HG03354 (cell line): ENCODE data around the gene RPL37.
A peak's percentile ranks its signal among the peaks of the same experiment; 100 is the strongest.
"Not testable (repeated sequence)": the region's sequence is repeated elsewhere in the genome, so short reads cannot be mapped to it uniquely, and the experiment has no call there.

Experiments
- ATAC-seq: cut with Tn5 transposase; IDR thresholded peaks from one replicate; pipeline ENCODE4 v1.9.1; 2021; ENCODE audit warnings: mild to moderate bottlenecking; ENCODE audit not compliant: unreplicated experiment, poor library complexity, severe bottlenecking

The RPL37 gene

DNA sequence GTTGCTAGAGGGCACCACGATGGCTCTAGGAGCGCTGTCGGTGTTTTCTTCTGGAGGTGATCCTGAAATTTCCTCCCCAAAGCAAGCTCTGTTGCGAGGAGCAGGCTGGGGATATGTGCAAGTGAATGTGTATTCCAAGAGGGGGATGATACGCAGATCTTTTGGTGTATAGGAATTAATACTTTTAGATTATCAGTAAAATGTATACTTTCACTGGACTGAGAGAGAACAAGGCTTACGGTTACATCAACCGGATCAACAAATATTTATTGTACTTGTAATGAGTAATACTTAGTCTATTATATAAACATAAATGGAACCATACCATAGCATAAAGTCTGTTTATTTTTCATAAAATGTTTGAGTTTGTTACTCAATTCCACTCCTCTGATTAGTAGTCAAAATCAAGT, 36.2 kb downstream of the RPL37 start:
- no peak for ATAC-seq

DNA sequence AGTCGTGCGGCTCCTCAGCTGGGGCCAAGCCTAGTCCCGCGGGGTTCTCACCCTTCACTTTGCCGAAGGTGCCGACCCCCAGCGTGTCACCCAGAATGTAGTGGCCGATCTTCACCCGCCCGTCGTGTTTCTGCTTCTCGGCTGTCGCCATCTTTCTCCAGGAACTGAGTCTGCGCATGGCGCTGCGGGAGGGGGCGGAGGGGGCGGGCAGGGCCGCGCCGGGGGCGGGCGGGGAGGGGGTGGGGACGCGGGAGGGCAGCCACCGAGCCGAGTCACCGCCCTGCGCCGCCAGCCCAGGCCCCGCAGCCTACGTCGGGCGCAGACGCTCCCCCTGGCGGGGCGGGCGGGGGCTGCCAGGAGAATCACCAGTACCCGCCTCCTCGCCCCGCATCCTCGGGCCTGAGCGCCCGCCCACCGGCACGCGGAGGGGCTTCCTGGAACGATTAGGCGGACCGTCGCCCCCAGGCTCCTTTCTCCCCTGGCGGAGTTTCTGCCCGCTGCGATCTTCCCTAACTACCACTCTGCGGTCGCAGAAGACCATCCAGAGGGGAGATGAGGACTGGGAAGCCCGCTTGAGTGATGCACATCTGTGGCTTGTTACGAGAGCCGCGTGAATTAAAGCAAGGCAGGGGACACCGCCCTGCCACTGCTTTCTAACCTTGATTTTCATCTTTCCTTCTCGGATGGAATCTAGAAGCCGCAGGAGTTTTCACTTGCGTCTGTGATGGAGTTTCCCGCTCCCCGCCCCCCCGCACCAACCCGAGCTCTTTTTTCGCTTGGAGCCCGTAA, 36.8 kb downstream of the RPL37 start, which contains the start of gene PRKAA1:
Gene PRKAA1, minus strand, starts transcription at position 363 of the 789 bp plus-strand sequence. Its CDS starts 185 bp downstream, at position 178.
- peak; percentile 95 for ATAC-seq

DNA sequence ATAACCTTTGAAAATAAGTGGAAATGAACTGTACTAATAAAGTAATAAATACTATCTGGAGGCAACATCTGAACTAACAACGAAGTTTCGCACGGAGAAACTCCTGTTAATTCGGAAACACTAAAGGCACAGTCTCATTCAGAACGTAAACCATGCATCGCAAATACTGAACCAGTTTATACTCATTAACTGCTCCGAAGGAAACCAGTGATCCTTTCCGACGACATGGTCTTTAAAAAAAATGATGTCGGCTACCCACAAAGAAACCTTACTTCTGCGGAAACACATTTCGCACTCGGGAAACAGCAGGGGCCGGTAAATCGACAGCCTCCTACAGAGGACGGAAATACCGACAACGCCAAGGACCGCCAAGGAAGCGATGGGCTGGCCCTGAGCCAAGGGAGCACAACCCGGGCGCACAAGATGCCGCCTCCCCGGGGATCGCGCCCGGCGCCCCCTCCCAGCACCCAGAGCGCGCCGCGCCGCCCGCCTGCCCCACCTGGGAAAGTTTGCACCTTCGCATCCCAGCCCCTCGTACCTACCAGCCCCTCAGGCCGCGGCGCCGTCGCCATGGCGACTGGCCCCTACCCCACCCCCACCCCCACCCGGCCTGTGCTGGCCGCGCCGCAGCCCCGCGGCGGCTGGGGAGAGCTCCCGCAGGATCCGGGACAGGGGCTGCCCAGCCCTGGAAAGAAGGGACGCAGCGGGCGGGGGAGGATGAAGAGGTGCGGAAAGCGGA, 37.6 kb downstream of the RPL37 start:
- peak; percentile 50 for ATAC-seq

DNA sequence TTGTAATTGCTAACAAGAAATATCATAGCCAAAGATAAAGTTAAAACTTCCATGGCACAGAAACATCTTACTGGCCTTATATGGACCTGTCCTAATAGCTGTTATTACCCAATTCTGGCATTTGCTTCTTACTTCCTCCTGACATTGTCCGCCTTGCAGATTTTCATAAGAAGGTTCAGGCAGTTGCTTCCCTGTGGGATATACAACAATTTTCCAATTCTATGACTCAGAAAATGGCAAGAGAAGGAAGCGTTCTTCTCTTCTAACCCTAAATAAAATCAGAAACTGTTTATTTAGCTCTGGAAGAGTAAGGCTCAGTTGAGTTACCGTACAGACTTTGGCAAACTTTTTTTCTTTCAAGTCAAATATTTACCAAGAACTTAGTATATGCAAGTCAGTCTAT, 38.5 kb downstream of the RPL37 start:
- no peak for ATAC-seq

DNA sequence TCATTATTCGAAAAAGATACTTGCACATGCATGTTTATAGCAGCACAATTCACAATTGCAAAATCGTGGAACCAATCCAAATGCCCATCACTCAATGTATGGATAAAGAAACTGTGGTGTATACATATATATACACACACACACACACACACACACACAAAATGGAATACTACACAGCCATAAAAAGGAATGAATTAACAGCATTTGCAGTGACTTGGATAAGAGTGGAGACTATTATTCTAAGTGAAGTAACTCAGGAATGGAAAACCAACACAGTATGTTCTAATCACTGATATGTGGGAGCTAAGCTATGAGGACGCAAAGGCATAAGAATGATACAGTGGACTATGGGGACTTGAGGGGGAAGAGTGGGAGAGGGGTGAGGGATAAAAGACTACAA, 40.1 kb downstream of the RPL37 start:
- not testable (repeated sequence) for ATAC-seq

DNA sequence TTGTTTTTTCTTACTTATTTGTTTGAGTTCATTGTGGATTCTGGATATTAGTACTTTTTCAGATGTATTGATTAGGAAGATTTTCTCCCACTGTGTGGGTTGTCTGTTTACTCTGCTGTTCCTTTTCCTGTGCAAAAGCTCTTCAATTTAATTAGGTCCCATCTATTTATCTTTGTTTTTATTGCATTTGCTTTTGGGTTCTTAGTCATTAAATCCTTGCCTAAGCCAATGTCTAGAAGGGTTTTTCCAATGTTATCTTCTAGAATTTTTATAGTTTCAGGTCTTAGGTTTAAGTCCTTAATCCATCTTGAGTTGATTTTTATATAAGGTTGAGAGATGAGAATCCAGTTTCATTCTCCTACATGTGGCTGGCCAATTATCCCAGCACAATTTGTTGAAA, 40.7 kb downstream of the RPL37 start:
- not testable (repeated sequence) for ATAC-seq

DNA sequence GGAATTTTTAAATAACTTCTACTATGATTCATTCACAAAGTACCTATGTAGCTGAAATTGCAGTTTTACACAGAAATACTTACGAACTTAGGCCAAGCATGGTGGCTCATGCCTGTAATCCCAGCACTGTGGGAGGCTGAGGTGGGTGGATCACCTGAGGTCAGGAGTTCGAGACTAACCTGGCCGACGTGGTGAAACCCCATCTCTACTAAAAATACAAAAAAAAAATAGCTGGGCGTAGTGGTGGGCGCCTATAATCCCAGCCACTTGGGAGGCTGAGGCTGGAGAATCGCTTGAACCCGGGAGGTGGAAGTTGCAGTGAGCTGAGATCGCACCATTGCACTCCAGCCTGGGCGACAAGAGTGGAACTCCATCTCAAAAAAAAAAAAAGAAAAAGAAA, 42.3 kb downstream of the RPL37 start:
- ATAC-seq = not testable (repeated sequence)

DNA sequence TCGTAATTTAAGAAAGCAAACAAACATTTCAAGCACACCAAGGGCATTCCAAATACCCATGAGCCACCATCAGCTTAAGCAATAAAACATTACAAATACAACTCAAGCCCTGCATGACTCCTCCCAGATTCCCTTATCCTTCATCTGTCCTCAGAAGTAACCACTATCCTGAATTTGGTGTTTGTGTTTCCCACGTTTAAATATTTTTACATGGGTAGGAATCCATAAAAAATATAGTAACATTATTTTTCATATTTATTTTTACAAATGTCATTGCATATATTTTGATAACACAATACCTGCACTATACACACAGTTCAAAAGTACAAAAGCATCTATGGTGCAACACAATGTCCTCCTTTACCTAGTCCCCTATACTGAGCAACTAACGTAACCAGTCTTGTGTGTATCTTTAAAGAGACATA, 43.3 kb downstream of the RPL37 start:
- ATAC-seq = no peak

DNA sequence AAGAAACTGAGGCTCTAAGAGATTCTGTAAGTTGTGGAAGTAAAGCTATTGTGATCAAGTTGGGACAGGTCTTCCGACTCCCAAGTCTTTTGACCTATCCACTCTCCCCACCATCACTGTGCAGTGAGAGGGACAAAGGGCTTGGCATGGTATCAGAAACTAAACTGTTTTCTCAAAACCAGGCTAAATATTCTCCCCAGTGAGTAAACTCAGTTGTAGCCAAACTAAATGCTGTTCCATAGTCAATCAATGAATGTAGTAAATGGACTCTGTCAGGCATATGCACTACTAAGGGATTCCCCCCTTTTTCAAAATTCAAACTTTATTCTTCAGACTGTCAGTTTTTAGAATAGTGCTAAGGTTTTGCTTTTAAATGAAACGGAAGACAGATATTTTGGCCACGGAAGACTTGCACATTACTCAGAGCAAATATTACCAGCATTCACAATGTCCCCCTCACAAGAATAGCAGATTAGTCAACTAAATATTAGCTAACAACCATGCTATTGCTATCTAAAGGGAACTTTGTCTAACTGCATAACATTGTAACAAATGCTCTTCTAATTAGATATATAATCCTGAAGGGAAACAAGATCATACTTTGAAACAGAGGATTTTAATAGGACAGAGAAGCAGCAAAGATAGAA, 44.0 kb downstream of the RPL37 start:
- ATAC-seq = no peak

DNA sequence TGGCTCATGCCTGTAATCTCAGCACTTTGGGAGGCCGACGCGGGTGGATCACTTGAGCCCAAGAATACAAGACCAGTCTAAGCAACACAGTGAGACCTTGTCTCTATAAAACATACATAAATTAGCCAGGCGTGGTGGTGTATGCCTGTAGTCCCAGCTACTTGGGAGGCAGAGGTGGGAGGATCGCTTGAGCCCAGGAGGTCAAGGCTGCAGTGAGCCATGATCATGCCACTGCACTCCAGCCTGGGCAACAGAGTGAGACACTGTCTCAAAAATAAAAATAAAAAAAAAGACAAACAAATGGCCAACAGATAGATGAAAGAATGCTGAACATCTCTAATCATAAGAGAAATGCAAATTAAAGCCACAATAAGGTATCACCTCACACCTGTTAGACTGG, 46.1 kb downstream of the RPL37 start:
- ATAC-seq = not testable (repeated sequence)

DNA sequence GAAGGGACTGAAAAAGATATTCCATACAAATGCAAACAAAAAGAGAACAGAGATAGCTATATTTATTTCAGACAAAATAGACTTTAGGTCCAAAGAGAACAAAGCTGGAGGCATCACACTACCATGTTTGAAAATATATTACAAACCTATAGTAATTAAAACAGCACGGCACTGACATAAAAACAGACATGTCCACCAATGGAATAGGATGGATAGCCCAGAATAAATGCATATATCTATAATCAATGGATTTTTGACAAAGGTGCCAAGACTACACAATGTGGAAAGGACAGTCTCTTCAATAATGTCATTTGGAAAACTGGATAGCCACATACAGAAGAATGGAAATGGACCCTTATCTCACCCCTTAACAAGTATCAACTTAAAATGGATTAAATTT, 47.0 kb downstream of the RPL37 start:
- ATAC-seq = no peak

DNA sequence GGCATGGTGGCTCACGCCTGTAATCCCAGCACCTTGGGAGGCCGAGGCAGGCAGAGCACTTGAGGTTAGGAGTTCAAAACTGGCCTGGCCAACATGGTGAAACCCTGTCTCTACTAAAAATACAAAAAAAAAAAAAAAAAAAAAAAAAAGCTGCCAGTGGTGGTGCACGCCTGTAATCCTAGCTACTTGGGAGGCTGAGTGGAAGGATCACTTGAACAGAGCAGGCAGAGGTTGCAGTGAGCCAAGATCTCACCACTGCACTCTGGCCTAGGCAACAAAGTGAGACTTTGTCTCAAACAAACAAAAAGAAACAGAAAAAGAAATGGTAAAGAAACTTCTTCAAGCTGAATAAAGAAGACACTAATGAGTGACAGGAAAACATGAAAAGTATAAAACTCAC, 48.4 kb downstream of the RPL37 start:
- not testable (repeated sequence) for ATAC-seq

DNA sequence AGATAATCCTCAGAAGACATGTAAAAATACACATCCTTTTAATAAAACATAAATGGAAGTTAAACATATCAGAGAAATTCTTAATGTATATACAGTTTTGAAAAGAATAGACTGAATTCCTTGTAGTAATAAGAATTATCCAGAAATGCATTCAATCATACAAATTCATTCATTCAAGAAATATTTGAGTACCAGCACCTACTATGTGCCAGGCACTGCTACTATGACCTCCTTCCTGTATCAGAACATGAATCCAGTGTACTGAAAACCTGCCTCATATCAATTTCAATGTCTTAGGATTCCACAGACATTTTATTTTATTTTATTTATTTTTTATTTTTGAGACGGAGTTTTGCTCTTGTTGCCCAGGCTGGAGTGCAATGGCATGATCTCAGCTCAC, 50.1 kb downstream of the RPL37 start:
- no peak for ATAC-seq

DNA sequence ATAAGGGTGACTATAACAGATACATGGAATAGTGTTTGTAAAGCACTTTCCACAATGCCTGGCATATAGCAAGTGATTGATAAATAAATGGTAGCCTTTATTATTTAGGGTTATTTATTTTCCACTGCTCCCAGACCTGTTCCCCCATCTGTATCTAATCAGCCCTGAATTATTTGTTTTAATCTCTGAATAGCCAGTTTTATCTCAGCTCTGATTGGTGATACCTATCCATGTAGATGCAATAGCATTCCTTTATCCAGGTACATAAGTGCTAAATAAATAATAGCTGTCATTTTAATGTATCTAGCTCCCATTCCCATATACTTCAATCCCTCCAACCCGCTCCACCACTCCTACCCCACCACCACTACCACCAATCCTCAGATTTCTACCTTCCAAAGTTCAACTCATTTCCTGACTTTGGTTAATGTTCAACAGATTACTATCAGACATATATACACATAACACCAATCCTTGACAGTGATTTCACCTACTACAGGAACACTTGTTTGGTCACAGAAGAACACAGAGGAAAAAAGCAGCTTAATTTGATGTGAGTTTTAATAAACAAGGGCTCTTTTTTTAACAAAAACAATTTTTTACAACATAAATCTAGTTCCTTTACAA, 50.9 kb downstream of the RPL37 start:
- peak; percentile 54 for ATAC-seq

DNA sequence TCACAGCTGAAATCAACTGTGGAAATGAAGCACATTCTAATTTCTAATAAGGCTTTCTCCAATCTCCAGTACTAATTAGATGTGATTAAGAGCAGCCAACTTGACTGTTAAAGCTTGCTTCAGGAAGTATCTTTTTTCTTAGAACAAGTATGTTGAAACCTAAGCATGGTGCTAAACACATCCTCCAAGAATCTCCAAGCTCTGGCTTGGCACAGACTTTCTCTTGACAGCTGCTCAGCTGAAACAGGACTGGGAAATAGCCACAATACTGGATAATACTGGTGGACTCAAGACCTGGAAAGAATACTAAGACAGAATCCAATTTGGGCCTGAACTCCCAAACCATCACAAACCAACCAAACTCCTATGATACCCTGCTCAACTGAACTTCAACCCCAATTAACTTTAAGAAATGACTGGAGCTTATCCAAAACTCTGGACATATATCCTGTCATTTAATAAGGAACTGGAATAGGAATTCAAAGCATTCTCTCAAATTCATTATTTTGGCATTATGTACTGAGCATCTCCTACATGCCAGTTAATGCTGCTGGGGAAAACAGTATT, 53.1 kb downstream of the RPL37 start:
- no peak for ATAC-seq

DNA sequence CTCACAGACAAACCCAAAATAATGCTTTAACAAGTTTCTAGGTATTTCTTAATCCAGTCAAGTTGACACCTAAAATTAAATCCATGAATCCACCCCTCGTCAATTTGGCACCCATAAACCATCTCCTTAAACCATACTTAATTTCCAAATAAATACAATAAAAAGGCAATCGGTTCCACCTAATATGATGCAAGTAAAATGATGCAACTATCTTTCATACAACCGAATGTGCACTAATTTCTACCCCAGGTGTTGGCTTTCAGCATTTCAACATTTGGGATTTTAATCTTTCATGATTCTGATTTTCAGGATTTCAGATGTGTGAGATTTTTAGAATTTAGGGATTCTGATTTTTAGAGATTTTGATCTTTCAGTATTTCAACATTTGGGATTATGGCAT, 54.2 kb downstream of the RPL37 start:
- ATAC-seq = no peak

DNA sequence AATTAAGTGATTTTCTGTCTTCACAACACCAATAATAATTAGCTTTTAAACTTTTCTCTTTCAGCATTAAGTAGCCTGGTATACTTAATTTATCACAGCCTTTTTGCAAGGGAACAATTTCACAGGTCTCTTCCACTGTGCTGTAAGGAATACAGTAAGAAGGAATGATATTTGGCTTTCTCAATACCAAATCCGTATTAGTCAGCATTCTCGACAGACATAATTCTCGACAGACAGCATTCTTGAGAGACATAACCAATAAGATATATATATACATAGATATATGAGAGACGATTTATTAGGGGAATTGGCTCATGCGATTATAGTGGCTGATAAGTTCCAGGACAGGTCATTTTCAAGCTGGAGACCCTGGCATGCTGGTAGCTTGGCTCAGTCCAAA, 54.8 kb downstream of the RPL37 start:
- no peak for ATAC-seq

DNA sequence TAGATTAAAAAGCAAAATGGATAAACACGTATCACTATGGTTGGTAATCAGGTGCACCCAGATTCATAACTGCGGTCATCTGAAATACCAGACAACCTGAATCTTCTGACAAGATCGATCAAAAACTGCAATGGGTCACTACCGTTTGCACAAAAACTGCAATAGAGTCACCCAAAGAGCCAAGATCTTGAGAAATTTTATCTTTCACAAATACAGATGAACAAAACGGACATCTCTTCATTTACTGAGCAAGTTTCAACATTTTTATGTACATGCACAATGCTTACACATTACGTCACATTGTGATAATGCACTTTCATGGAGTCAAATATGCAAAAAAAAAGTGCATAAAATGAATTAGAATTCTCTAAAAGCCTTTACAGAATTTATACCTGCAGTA, 55.5 kb downstream of the RPL37 start:
- no peak for ATAC-seq

DNA sequence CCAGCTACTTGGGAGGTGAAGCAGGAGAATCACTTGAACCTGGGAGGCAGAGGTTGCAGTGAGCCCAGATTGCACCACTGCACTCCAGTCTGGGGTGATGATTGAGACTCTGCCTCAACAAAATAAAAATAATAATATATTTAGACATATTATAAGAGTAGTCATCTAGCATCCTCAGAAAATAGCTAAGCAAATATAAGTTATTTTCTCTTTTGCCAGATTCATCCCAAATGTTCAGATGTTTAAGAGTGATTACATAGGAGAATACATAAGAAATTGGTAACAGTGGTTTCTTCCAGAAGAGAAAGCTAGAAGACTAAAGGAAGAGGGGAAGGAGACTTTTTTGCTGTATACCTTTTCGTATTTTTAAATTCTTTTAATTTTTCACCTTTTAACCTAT, 56.9 kb downstream of the RPL37 start:
- no peak for ATAC-seq

DNA sequence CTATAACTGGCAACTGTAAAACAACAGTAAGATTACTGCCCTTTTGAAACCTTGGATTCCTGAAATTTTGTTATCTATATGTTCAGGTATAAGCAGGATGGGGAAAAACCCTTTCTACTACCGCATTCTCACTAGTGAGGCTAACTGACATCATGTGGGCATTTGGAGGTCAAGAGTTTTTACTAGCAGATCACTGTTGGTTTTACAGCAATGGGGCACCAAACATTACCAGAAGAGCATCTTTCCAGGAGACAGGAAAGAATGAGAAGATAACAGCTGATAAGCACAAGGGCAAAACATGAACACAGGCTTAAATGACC, 58.4 kb downstream of the RPL37 start:
- ATAC-seq = no peak
